Panc1 (cell line): ENCODE measurements around the gene SNX12.

ENCODE experiments used
- POLR2AphosphoS5 ChIP-seq: IDR thresholded peaks from 2 replicates; pipeline ENCODE4 v1.6.1; 2012; ENCODE audit warnings: mild to moderate bottlenecking, low read depth, low read length, moderate library complexity
- REST ChIP-seq, 2 experiments: IDR thresholded peaks; 2 replicates each; pipeline ENCODE4 v1.6.1; 2011 to 2012; ENCODE audit warnings: low read depth in 2 of 2, control low read depth in 1 of 2, low read length in 1 of 2, mild to moderate bottlenecking in 1 of 2, moderate library complexity in 1 of 2; ENCODE audit not compliant: insufficient read depth in 1 of 2
- TCF7L2 ChIP-seq: IDR thresholded peaks from 2 replicates; pipeline ENCODE4 v1.6.1; 2011; ENCODE audit warnings: mild to moderate bottlenecking, low read depth, low read length, inconsistent platforms
- TF ChIP-seq, protein P1 (sequence below): fragments of 450-650 bp; IDR thresholded peaks from 2 replicates; pipeline ENCODE4 v1.5.1; 2017; ENCODE audit warnings: mild to moderate bottlenecking

- TF ChIP-seq, protein P1, sequence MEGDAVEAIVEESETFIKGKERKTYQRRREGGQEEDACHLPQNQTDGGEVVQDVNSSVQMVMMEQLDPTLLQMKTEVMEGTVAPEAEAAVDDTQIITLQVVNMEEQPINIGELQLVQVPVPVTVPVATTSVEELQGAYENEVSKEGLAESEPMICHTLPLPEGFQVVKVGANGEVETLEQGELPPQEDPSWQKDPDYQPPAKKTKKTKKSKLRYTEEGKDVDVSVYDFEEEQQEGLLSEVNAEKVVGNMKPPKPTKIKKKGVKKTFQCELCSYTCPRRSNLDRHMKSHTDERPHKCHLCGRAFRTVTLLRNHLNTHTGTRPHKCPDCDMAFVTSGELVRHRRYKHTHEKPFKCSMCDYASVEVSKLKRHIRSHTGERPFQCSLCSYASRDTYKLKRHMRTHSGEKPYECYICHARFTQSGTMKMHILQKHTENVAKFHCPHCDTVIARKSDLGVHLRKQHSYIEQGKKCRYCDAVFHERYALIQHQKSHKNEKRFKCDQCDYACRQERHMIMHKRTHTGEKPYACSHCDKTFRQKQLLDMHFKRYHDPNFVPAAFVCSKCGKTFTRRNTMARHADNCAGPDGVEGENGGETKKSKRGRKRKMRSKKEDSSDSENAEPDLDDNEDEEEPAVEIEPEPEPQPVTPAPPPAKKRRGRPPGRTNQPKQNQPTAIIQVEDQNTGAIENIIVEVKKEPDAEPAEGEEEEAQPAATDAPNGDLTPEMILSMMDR, result no peak
- TF ChIP-seq REST (IDR thresholded peaks at IDR 0.05; ENCODE audit: insufficient read depth in 1 of 2, low read depth in 2 of 2, low read length in 1 of 2) (no peak), TCF7L2 (no peak), POLR2AphosphoS5 (no peak)
These were observed 30.9 kb upstream of the SNX12 start for GRCh38 chrX:71098951-71099506.
